Neural cell (in vitro differentiated cells): ENCODE results near the gene PLVAP.

Experiments used
- EP300 ChIP-seq: fragments of 450-650 bp; conservative IDR thresholded peaks from 2 replicates; pipeline ENCODE4 v1.6.1; 2014; ENCODE audit warnings: antibody characterized with exemption, mild to moderate bottlenecking, moderate library complexity; ENCODE audit not compliant: poor library complexity, severe bottlenecking
- EZH2 ChIP-seq: fragments of 200-600, 300-800 bp; shearing (Covaris generic), sonication (generic); IDR thresholded peaks from 2 replicates; pipeline ENCODE4 v1.6.1; 2014; ENCODE audit warnings: antibody characterized with exemption, low read length, borderline replicate concordance, mild to moderate bottlenecking; ENCODE audit not compliant: insufficient read depth, poor library complexity, severe bottlenecking
- MXI1 ChIP-seq: fragments of 450-650 bp; conservative IDR thresholded peaks from 2 replicates; pipeline ENCODE4 v1.6.1; 2014; ENCODE audit warnings: antibody characterized with exemption, mild to moderate bottlenecking; ENCODE audit not compliant: poor library complexity, severe bottlenecking
- POLR2AphosphoS5 ChIP-seq: IDR thresholded peaks from 2 replicates; pipeline ENCODE4 v1.6.1; 2012
- RAD21 ChIP-seq: fragments of 450-650 bp; conservative IDR thresholded peaks from 2 replicates; pipeline ENCODE4 v1.6.1; 2014; ENCODE audit warnings: antibody characterized with exemption, mild to moderate bottlenecking, moderate library complexity
- REST ChIP-seq: IDR thresholded peaks from 2 replicates; pipeline ENCODE4 v1.6.1; 2012; ENCODE audit warnings: borderline replicate concordance
- TF ChIP-seq, protein P1 (sequence below): fragments of 450-650 bp; IDR thresholded peaks from 2 replicates; pipeline ENCODE4 v1.5.1; 2014; ENCODE audit warnings: antibody characterized with exemption, mild to moderate bottlenecking, moderate library complexity; ENCODE audit not compliant: poor library complexity, severe bottlenecking

GRCh38 chr19:17419154-17419620 is 42.0 kb upstream of the PLVAP start:
- TF ChIP-seq, protein P1, sequence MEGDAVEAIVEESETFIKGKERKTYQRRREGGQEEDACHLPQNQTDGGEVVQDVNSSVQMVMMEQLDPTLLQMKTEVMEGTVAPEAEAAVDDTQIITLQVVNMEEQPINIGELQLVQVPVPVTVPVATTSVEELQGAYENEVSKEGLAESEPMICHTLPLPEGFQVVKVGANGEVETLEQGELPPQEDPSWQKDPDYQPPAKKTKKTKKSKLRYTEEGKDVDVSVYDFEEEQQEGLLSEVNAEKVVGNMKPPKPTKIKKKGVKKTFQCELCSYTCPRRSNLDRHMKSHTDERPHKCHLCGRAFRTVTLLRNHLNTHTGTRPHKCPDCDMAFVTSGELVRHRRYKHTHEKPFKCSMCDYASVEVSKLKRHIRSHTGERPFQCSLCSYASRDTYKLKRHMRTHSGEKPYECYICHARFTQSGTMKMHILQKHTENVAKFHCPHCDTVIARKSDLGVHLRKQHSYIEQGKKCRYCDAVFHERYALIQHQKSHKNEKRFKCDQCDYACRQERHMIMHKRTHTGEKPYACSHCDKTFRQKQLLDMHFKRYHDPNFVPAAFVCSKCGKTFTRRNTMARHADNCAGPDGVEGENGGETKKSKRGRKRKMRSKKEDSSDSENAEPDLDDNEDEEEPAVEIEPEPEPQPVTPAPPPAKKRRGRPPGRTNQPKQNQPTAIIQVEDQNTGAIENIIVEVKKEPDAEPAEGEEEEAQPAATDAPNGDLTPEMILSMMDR: no peak
- TF ChIP-seq POLR2AphosphoS5 (no peak), EZH2 (no peak), RAD21 (no peak), REST (no peak), MXI1 (no peak), EP300 (no peak)
